ENCODE measurements around the gene HSD3B2.

Gene HSD3B2

DNA sequence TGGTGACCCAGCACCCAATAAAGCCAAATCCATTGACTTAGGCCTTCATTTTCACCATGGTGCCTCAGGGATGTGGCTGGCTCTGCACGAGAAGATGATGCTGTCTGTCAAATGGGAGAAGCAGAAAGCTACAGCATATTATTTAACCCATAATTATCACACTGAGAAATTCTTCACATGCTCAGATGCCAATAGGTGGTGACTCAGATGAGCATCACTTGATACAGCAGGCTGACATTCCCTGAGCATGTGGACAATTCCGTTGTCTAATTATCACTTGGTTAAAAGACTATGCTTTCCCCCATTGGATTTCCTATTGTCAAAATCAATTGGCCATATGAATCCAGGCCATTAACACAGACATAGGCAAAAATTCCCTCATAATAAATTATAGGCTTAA lies 48.0 kb downstream of the HSD3B2 start:
- no peak for DNase-seq (ENCODE audit: low spot score)

DNA sequence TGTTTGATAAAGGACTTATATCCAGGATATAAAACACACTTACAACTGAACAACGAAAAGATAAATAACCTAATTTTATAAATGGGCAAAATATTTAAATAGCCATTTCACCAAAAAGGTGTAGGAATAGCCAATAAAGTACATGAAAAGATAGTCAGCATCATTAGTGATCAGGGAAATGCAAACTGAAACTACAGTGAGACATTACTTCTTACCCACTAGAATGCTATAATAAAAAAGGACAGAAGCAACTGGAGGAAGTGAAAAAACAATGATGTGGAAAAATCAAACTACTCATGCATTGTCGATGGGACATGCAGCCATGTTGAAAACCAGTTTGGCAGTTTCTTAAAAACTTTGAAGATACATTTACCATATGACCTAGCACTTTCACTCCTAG lies 48.6 kb downstream of the HSD3B2 start:
- no peak for DNase-seq (ENCODE audit: low spot score)

DNA sequence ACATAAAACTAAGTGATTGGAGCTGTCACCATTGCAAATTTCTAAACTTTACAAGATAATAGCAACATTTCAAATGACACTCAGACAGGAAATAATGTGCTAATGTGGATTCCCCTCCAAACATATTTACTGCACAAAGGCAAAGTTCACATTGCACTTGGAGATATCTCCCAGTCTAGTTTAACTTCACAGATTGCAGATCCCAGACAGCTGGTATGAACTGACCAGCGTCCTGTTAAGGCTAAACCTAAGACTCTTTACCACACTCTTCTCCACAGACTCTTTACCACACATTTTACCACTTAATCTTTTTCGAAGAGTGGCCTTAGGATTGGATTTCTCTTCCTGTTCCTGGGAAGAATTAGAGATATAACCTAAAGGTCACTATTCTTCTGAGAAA lies 51.5 kb downstream of the HSD3B2 start:
- no peak for DNase-seq (ENCODE audit: low spot score)

DNA sequence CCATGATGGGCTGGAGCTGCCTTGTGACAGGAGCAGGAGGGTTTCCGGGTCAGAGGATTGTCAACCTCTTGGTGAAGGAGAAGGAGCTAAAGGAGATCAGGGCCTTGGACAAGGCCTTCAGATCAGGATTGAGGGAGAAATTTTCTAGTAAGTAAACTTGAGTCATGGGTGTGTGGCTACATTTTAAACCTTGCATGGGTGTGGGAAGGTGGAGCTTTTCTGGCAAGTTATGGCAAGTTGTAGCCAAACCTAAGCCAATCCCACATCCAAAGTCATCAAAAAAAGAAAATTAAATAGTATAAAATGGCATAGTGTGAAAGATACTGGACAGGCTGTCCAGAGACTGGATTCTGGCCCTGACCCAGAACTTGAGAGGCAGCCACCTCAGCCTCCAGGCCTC lies 52.3 kb downstream of the HSD3B2 start:
- no peak for DNase-seq (ENCODE audit: low spot score)

DNA sequence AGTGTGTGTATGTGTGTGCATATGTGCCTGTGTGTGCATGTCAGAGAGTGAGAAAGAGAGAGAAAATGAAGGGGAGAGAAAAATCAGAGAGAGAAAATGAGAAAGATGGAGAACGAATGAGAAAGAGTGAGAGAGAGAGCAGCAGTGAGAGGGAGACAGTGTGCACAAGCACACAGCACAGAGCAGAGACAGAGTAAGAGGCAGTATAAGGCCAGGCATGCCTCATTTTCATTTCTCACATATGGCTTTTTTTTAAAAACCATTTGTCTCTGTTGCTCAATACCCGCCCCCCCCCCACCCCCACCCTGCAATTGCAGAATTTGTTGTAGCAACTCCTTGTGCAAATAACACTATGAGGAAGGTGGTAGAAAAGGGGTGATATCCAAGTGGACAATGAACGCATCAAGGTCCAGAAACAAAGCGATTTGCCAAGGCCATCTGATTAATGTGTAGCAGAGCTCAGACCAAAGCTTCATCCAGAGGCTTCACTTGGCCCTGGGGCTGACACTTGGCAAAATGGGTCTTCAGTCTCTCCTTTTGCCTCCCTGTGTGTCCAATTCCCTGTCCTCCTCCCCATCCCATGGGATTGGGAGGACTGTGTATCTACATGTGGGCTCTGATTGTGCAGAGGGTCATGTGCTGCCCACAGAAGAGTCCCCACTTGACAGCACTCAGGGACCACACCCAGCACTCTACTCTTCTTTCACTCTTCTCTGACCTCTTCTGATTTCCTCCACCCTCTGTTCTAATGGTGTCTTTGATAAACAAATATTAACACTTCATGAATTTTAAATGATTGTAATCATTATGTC lies 53.1 kb downstream of the HSD3B2 start:
- no peak for DNase-seq (ENCODE audit: low spot score)

DNA sequence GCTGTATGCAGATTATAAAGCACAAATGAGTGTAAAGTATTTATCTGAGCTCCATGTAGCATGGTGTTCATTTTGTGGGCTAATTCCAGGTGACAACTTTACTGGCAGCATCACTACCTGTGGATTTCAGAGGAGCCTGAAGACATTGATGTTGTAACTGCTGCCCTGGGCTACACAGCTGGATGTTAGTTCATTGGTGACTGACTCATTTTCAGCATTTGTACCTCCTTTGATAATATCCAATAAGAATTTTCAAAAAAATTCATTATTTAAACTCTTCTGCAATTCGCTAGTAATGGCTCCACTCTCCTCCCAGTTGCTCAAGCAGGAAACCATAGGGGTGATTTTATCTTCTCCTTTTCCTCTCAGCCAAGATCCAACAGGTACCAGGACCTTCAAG lies 54.8 kb downstream of the HSD3B2 start:
- DNase-seq (ENCODE audit: low spot score): no peak

DNA sequence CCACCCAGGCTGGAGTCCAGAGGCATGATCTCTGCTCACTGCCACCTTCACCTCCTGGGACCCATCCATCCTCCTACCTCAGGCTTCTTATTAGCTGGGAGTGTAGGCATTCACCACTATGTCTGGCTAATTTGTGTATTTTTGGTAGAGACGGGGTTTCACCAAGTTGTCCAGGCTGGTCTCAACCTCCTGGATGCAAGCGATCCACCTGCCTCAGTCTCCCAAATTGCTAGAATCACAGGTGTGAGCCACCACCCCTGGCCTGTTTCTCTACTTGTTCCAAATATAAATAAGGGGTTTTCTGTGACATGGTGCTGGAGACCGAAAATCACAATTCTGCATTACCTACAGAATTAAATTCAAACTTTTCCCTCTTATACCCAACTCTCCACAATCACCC lies 55.4 kb downstream of the HSD3B2 start:
- no peak for DNase-seq (ENCODE audit: low spot score)

DNA sequence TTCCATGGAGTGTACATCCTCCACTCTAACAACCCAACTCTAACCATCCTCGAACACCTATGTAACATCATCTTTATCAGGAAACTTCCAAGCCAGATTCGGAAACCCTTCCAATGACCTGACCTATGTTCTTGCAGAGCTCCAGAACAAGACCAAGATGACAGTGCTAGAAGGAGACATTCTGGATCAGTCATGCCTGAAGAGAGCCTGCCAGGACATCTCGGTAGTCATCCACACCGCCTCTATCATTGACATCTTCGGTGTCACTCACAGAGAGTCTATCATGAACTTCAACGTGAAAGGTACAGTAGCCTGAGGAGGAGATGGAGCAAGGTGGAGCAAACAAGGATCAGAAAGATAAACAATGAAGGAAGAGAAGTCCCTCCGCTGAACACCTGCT lies 56.0 kb downstream of the HSD3B2 start:
- no peak for DNase-seq (ENCODE audit: low spot score)

DNA sequence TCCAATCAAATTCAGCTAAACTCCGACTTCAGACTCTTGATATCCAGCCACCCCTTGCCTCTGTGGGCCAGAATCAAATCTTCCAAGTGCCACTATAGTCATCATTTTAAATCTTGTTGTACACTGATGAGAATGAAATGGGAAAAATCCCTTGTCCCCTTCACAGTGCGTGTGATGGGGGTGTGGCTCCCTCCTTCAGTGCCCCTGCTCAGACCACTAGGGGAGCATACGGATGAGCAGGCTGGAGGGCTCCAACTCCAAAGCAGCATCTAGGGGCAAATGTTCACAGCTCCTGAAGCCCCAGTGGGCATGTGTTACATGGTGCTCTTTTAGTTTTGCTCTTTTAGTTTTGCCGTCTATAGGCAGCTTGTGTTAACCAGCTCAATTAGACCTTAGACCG lies 56.6 kb downstream of the HSD3B2 start:
- no peak for DNase-seq (ENCODE audit: low spot score)

DNA sequence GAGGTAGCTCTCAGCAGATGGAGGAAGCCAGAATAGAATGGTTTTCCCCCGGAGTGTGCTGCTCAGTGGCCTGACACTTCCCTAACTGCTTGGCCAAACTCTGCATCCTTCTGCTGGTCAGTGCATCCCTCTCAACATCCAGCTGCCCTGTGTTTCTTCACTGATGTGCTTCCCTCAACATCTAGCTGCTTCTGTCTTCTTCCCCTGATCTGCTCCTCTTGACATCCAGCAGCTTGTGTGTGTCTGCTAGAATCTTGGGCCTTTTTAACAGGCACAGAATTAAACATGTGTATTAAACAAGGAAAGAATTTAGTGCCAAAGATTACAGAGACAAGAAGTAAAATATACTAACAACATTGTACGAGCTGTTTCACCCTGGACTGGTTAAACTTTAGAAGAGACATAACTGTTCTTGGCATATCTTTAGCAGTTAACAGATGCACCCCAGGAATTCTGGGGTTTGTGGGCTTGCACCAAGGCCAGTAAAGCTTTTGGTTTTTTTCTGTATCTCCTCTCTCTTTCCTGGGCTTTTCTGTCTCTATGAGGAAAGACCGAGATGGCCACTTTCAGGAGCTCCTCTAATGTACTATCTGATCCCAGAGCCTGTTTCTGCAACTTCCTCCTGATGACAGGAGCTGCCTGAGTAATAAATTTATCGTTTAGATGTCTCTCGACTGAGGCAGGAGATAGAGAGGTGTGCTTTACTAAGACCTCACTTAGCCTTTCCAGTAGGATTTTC lies 57.3 kb downstream of the HSD3B2 start:
- DNase-seq (ENCODE audit: low spot score): no peak

Data from hematopoietic multipotent progenitor cell treated with erythropoietin and hydrocortisone succinate and interleukin-3 and kit ligand, for 15 days (in vitro differentiated cells).